NCI-H748 (cell line): ENCODE data around the gene HDGFL2.

Experiments used
- DNase-seq: peaks from one replicate; lab custom pipeline; 2025; ENCODE audit not compliant: unreplicated experiment; lab: John Stamatoyannopoulos, UW

Gene HDGFL2

DNA sequence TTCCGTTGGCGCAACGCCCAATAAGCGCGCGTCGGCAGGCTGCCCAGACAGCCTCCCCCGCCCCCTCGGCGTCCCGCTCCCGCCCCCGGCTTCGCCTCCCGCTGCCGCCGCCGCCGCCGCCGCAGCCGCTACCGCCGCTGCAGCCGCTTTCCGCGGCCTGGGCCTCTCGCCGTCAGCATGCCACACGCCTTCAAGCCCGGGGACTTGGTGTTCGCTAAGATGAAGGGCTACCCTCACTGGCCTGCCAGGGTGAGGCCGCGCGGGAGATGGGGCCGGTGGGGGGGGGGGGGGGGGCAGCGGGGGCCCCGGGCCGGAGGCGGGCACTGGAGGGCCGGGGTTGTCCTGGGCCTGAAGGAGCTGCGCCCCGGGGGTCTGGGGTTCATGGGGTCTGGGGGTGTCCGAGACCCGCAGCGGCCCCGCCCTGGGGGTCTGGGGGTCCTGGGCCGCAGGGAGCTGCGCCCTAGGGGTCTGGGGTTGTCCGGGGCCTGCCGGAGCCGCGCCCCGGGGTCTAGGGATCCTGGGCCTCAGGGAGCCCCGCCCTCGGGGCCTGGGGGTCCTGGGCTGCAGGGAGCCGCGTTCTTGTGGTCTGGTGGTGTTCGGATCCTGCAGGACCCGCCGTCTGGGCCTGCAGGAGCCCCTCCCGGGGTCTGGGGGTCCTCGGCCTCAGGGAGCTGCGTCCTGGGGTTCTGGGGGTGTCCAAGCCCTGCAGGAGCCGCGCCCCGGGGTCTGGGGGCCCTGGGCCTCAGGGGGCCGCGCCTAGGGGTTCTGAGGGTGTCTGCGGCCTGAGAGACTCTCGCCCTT is at the start of gene HDGFL2:
Gene HDGFL2 (plus strand): TSS at position 124 of the 801 bp plus-strand sequence. CDS start 54 bp downstream, at position 178.
- no peak for DNase-seq

GRCh38 chr19:4423416-4424126 is 48.5 kb upstream of the HDGFL2 start:
- no peak for DNase-seq

DNA sequence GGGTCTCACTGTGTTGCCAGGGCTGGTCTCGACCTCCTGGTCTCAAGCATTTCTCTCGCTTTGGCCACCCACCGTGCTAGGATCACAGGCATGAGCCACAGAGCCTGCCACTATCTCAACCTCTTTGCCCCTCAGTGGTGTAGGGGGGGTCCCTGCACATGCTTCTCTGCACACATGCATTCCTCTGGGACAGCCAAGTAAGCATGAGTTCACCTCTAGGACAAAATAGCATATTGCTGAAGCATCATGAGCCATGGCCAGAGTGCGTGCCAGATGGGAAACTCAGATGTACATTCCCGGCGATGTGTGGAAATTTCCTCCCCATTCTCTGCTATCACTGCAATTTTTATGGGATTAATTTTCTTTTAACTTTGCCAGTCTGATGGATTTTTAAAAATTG is 46.6 kb upstream of the HDGFL2 start:
- DNase-seq = no peak

GRCh38 chr19:4428326-4428975 is 43.6 kb upstream of the HDGFL2 start:
- DNase-seq = no peak

DNA sequence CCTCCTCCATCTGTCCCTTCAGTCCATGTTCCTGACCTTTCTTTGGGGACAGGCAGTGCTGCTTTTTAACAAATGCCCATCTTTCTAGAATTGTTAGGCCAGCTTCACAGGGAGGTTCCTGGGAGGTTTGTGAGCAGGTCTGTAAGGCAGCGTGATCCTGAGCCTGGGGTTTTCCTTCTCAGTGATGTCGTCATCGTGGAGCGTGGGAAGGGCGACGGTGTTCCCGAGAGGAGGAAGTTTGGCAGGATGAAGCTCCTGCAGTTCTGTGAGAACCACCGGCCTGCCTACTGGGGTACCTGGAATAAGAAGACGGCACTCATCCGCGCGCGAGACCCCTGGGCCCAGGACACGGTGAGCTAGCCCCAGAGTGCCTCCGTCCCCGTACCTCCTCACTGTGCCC is 42.8 kb upstream of the HDGFL2 start:
- DNase-seq = no peak

DNA sequence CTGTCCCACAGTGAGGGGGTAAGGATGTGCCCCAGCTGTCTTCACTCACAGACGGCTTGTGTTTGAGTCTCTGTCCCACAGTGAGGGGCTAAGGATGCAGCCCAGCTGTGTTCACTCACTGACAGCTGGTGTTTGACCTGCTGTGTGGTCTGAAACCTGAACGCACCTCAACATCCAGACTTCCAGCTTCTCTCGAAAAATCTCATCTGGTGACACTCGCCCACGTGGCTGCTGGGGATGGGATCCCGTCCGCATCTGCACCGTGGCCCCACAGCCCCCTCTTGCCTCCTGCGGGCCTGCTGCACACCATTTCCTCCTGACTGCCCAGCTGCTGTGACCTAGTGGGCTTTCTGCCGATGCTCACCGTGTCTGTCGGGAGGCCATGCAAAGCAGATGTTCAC is 42.3 kb upstream of the HDGFL2 start:
- no peak for DNase-seq

GRCh38 chr19:4430760-4431159 is 41.3 kb upstream of the HDGFL2 start:
- no peak for DNase-seq

- no peak for DNase-seq
These were observed 40.8 kb upstream of the HDGFL2 start for GRCh38 chr19:4431296-4431695.

- DNase-seq = no peak
These were observed 40.1 kb upstream of the HDGFL2 start for GRCh38 chr19:4431808-4432674.

GRCh38 chr19:4432918-4433506 is 39.1 kb upstream of the HDGFL2 start:
- DNase-seq = no peak

GRCh38 chr19:4434391-4434790 is 37.7 kb upstream of the HDGFL2 start:
- no peak for DNase-seq

DNA sequence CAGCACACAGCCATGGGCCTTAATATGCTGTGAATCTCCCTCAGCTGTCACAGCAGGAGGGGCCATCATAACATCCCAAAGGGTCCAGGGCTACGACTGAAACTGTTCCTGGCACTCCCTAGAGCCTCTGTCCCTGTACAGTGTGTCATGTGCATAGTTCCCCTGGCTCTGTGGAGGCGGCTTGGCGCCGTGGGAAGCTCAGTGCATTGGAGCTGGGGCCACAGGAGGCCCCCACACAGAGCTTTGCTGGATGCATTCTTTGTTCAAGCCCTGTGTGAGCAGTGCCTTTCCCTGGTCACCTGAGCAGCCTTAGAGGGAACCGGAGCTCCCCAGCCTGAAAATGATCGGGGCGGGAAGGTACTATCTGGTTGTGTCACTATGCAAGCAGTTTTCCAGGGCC is 35.9 kb upstream of the HDGFL2 start:
- no peak for DNase-seq

DNA sequence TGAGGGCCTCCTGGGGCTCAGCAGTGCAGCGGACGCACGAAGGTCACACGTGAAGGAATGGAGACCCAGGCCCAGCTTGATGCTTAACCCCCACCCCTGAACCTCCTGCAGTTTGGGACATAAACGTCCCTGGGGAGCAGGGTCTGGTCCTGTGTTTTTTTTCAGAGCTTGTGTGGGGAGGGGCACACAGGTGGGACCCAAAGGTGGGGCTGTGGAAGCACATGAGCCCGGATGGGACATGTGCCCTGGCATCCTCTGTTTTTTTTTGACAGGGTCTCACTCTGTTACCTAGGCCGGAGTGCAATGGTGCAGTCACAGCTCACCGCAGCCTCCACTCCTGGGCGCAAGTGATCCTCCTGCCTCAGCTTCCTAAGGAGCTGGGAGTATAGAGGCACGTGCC is 35.0 kb upstream of the HDGFL2 start:
- DNase-seq = no peak

DNA sequence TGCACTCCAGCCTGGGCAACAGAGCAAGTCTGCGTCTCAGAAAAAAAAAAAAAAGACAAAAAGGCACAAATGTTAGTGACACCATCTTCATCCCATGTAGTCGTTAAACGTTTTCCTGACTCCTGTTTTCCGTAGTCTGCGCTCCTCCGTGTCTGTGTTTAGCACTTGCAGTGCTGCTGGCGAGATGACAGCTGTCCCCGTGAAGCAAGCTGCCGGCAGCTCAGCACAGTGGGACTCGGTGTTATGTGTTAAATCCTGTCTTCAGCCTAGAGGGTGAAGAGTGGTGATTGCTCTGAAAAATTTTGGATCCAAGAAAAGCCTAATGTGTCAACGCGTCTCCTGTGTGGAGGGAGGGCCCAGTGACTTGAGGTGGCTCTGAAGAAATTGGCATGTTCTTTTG is 32.9 kb upstream of the HDGFL2 start:
- no peak for DNase-seq

- no peak for DNase-seq
These were observed 29.9 kb upstream of the HDGFL2 start for GRCh38 chr19:4441994-4442818.

GRCh38 chr19:4442819-4443146 is 29.3 kb upstream of the HDGFL2 start:
- no peak for DNase-seq

DNA sequence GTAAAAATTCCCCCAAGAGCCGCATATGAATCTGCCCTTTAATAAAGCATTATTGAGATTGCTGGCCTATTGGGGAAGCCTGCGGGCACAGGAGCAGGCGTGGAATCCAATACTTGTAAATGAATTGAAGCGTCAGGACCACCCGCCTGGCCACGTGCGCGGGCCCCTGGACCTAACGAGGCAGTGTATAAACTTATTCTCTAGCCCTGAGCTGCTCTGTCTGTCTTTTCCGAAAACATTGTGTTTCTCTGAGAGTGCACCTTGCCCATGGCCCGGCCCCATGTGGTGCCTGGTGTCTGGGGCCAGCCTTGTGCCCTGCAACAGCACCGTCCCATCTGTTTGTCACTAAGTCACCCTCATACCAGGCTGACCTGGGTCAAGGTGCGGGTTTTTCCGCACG is 28.9 kb upstream of the HDGFL2 start:
- no peak for DNase-seq

DNA sequence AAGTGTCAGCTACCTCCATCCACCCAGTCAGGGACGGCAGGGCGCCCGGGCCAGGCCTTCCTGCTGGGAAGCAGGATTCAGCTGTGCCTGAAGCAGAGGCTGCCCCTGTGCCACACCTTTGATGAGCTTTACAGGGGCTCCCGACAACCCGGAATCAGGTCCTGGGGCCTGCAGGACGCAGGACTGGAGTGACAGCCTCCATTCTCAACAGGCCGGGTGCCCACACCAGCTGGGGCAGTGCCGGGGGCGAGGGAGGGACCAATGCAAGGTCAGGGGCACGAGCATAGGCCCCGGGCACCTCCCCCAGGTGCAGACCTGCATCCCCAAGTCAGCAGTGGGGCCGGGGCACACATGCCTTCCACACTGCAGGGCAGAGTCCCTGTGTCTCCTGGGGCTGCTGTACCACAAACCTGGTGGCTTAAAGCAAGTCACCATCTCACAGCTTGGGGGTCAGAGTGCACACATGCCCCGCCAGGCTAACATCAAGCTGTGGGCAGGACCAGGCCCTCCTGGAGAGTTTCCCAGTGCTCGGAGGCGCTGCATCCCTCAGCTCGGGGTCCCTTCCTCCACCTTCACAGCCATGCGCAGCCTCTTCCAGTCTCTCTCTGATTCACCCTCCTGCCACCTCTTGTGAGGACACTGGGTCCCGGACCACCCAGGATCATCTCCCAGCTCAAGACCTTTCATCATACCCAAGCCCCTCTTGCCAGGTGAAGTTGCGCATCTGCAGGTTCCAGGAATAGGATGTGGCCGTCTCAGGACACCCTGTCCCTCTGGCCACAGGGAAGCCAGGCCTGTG is 27.9 kb upstream of the HDGFL2 start:
- no peak for DNase-seq
